ELR (cell line): ENCODE measurements around the gene PTPRA.
A peak's percentile ranks its signal among the peaks of the same experiment; 100 is the strongest.

Experiments
- DNase-seq: peaks from one replicate; pipeline ENCODE4 v3.0.0-alpha.2; 2015; ENCODE audit warnings: low read depth

PTPRA gene

DNA sequence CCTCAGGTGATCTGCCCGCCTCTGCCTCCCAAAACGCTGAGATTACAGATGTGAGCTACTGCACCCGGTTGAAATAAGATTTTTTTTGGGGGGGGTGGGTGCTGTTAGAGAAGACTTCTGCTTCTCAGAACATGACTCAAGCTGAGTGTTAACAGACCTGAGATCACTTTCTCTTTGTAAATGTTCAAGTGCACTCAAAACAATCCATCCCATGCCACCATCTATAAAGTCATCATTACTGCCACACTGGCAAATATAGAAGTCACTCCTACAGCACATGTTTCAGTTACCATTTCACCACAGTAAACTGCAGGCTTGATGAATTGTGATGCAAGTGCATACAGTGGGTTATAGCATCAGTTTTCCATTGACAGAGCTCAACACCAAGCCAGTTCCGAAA, 23.8 kb upstream of the PTPRA start:
- DNase-seq = no peak

DNA sequence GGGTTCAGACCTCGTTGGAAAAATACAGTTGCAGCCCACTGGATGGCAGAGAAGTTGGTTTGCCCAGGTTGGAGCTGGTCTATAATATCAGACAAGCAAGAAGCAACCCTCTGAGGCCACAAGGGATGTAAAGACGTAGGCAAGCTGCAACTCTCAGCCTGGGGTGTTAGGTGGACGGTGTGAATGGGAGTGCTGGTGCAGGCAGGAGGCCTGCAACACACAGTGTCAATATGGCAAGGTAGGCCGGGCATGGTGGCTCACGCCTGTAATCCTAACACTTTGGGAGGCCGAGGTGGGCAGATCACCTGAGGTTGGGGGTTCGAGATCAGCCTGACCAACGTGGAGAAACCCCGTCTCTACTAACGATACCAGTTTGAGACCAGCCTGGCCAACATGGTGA, 22.2 kb upstream of the PTPRA start:
- DNase-seq = no peak

DNA sequence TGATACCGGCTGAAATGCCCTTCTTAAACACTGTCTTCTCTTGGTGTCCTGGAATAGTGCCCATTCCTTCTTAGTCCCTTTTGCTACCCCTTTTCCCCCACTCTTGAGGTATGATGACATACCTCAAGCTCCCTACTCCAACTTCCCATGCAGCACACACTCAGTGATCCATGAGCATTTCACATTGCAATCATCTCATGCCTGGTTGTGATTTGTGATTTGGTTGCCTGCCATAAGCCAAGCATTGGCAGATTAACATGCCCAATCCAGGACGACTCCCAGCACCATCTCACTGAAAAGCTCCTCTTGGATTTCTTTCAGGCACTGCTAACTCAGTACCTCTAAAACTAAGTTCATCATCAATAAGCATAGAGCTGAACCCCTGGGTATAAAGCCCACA, 14.7 kb upstream of the PTPRA start:
- no peak for DNase-seq

DNA sequence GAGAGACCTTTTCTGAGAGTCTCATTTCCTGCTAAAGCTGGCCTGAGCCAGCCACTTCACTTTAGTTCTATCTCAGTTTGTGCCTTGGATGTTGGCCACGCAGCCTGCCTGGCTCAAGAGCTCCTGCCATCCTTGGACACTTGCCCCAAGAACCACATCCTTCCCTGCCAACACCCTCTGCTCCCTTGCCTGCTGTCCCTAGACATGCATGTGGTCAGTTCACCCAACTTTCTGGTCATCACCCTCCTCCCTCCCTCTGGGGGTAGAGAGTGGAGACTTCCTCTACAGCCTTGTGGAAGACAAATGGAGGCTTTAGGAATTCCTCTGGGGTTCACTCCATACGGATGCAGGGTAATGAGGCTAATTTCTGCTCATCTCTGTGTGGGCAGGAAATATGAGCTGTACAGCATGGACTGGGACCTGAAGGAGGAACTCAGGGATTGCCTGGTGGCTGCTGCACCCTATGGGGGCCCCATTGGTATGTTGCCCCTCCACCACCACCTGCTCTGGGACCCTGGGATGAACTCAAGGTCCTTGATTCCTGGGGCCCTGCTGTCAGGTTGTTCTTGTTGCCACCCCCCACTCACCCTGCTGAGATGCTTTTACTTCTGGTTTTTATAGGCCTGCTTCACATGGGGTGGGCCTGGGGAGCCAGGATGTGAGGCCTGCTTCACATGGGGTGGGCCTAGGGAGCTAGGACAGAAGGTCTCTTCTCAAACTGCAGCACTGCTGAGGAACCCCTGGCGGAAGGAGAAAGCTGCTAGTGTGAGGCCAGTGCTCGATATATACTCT, 13.8 kb upstream of the PTPRA start:
- no peak for DNase-seq

DNA sequence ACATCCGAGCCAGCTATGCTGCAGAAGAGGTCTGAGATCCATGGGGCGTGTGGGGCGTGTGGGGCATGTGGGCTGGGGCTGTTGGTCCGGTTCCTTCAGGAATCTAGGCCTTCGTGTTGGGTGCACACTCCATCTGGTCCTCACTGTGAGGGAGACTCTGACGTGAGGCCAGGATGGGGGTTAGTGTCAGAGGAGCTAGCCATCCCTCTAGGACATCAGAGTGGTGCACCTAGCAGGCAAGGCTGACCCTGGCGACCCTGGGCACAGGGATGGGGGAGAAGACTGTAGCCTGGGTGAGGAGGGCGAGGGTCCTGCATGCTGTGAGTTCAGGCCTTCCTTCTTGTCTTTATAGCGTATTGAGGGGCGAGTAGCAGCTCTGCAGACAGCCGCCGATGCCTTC, 8.7 kb upstream of the PTPRA start:
- no peak for DNase-seq

DNA sequence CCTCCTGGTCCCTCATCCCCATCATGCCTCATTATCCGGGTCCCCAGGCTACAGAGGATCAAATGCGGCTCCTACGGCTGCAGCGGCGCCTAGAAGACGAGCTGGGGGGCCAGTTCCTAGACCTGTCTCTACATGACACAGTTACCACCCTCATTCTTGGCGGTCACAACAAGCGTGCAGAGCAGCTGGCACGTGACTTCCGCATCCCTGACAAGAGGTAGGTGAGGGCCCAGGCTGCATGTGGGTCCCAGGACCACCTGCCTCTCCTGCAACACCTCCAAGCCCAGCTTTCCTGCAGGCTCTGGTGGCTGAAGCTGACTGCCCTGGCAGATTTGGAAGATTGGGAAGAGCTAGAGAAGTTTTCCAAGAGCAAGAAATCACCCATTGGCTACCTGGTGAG, 8.2 kb upstream of the PTPRA start:
- no peak for DNase-seq

DNA sequence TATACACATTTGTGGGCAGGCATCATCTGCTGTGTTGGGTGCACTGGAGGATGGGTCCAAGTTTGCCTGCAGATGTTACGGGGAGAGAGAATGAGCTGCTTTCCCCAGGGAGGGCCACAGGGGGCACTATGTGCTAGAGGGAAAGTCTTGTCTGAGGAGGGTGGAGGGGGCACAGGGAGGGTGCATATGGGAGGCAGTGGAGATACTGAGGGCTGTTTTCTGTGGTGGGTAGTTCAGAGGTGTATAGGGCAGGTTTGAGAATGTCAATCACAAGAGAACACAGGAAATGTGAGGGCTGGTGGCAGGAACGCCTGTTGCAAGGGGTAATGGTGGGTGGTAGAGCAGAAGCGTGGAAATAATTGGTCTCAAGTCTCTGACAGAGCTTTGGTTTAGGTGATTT, 7.7 kb upstream of the PTPRA start:
- DNase-seq = no peak

DNA sequence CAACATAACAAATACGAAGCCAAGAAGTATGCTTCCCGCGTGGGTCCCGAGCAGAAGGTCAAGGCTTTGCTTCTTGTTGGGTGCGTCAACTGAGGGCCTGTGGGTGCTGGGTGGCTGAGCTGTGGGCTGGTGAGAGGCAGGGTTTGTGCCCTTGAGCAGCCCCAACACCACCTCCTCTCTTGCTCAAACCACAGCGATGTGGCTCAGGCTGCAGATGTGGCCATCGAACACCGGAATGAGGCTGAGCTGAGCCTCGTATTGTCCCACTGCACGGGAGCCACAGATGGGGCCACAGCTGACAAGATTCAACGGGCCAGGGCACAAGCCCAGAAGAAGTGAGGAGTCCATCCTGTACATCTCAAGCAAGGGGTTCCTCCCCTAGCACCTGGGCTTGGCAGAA, 7.0 kb upstream of the PTPRA start:
- DNase-seq = no peak

DNA sequence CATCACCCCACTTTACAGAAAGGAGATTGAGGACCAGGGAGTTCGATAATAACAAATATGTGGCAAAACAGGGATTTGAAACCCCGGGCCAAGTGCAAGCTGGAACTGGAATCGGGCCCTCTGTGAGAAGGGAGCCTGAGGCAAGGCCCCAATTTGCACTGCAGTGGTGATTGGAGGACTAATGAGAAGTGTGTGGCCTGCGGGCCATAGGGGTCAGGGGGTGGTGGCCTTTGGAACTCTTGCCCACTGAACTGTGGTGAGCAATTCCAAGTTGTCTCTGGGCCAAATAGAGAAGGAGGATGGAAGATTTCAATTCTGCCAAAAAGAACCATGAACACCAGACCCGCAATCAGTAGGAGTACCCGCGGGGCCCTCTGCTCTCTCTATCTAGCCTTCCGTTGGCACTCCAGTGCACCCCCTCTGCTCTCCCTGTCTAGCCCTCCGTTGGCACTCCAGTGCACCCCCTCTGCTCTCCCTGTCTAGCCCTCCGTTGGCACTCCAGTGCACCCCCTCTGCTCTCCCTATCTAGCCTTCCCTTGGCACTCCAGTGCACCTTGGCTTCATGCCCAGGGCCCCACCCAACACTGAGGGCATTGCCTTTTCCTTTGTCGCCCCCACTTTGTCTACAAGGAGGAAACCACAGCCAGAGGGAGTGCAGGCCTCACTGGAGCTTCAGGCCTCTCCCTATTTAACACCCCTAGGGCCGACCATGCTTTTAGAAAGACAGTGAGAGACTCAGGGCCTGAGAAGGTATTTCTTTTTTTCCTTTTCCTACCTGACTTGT, 6.0 kb upstream of the PTPRA start:
- DNase-seq = no peak

DNA sequence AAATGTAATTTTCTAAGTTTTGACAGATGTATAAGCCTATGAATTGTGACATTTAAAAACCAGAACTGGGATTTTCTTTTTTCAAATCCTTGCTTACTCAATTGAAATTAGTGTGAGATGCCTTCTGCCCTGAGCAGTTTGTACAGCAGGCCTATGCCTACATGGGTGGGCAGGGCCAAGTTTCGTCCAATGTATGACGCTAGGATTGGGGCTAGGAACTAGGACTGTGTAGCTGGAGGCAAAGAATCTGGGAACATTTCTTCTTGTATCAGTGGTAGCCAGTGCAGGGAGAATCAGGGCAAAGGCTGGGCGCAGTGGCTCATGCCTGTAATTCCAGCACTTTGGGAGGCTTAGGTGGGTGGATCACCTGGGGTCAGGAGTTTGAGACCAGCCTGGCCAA, 3.9 kb upstream of the PTPRA start:
- DNase-seq = no peak

DNA sequence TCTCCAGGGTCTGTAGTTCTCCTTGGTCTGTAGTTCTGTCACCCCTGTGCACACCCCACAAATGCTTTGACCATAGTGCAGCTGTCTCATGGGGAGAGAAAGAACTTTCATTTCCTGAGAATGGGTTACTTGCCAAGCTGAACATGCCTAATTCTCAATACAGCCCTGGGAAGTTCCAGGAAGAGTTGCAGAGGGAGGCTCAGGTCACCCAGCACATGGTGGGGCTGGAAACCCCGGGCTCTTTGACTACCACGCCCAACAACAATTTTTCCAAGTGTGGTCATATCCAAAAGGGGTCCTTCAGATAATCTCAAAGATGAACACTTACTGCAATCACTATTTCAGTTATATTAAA, 2.2 kb upstream of the PTPRA start:
- DNase-seq = peak; percentile 18

DNA sequence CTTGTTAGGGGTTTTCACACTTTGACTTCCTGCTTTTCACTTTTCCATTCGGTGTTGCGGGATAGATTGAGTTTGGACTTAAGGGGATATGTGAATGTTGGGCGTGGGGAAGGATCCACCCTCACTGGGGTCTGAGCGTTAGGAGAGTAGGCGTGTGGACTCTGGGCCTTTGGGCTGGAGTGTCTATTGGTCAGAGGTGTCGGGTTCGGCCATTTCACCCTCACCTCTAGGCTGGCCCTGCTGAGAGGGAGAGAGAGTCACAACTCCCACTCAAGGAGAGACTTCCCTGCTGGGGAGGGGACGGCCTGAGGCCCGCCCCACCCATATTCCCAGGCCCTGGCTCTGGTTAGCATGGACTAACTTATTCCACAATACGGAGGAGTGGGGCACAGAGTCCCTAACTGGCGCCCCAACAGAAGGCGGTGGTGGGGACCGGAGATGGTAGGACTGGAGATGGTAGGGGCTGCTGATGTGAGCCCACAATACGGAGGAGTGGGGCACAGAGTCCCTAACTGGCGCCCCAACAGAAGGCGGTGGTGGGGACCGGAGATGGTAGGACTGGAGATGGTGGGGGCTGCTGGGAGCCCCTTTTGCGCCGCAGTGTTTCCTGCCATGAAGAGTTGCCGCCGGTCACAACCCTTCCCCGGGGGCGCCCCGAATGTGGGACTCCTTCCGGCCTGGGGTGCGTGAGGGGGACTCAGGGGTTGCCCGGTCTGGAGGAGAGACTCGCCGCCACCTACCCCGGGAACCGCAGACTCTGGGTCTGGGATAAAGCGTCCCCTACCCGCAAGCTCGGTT, 1.4 kb upstream of the PTPRA start:
- DNase-seq = no peak

DNA sequence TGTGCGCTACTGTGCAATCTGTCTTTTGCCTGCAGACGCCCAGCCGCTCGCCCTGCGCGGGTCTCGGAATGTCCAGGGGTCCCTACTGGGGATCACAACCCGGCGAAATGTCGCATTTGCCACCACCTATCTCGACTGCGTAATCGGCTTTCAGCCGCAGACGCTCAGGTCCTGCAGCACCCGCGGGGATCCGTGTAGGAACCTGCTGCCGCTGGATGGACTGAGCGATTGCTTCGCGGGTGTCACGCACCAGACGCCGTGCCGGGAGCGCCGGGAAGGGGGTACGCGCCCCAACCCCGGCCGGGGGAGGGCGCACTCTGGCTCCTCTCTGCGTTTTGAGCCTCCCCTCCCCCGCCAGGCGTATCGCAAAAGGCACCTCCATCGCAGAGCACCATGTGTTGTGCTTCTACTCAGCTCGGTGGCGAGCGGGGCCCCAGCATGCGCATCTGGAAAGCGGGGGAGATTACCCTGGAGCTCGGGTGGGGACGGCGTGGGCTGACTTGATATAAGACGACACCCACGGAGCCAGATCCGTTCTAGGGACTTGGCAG, 747 bp upstream of the PTPRA start:
- peak; percentile 75 for DNase-seq

DNA sequence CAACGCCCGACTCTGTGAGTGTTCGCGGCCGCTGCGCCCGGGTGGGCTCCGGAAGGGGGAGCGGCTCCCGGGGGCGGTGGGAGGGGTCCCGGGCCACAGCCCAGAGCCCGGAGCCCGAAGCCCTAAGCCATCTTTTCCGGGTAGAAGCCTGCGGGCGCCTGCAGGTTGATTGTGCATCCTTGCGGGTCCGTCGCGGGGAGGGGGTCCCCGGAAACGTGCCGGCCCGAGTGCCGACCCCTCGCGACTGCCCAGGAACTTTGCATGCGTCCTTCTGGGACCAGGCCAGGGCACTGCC, 413 bp downstream of the PTPRA start:
- peak; percentile 69 for DNase-seq

DNA sequence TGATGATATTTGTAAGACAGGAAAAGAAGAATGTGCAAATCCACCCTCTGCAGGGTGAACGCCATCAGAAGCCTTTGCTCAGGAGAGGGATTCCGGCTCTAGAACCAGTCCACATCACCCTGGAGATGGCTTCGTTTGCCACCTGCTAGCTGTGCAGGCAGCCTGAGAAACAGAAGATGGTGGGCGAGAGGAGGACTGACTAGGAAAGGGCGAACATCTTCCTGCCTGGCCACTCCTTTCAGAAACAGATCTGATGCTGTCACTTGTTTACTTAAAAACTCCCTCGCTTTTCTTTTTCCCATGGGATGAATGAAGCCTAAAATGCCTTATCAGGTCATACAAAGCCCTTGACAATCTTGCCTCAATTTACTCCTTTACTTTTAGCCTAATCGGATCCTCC, 1.2 kb downstream of the PTPRA start:
- peak; percentile 47 for DNase-seq

DNA sequence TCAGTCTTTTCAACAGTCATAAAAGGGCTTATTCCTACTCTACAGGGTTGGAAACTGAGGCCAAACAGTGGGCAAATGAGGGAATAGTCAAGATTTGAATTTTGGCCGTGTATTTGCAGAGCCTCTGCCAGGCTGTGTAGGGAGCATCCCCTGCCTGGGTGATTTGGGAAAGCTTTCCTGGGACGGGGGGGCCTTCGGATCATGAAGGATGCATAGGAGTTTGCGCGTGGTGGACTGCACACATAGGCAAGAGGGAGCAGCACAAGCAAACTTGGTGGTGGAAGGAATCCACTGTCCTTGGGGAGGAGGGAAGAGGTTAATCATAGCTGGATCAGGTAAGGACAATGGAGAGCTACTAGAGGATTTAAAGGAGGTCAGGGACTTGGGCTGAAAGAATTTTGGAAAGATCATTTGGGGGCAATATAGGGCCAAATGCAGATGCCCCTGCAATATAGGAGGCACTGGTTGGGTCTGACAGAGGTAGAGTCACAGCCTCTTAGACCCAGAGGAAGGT, 2.5 kb downstream of the PTPRA start:
- DNase-seq = no peak

DNA sequence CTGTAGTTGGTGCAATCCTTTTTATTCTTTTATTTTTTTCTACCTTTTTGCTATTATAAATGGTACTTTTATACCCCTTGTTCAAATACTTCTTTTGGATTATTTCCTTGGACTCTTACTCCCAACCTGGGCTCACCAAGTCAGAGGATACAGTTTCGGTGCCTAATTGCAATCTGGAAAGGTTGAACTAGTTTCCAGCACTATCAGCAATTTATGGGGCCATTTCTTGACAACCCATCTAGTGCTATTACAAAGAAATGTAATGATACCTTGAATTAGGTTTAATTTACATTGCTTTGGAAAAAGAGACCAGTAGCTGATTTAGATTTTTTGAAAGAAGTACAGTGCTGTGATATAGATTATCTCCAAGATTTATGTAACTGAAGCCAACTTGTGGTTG, 5.2 kb downstream of the PTPRA start:
- no peak for DNase-seq

DNA sequence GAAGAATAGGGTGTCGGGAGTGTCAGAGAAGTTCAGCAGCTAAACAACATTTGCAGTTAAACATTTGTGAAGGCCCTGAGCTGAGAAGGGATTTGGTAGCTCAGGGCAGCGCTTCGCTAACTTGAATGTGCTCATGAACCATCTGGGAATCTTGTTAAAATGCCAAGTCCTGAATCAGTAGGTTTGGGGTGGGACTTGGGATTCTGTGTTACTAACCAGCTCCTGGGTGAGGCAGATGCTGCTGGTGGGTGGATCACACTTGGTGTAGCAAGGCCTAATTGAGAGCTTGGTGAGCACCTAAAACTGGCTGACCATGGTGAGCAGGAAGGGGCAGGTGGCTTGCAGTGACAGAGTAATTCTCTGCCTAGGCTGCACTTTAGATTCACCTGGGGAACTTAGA, 5.9 kb downstream of the PTPRA start:
- peak; percentile 74 for DNase-seq

DNA sequence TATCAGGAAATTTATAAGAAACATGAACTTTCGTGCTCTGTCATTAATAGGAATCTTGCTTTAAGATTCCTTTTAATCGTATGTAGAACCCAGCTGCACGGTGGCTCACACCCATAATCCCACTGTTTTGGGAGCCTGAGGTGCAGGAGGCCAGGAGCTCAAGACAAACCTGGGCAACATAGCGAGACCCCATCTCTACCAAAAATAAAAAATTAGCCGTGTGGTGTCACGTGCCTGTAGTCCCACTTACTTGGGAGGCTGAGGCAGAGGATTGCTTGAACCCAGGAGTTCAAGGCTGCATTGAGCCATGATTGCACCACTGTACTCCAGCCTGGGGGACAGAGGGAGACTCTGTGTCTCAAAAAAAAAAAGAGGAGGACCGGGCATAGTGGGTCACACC, 7.4 kb downstream of the PTPRA start:
- no peak for DNase-seq

DNA sequence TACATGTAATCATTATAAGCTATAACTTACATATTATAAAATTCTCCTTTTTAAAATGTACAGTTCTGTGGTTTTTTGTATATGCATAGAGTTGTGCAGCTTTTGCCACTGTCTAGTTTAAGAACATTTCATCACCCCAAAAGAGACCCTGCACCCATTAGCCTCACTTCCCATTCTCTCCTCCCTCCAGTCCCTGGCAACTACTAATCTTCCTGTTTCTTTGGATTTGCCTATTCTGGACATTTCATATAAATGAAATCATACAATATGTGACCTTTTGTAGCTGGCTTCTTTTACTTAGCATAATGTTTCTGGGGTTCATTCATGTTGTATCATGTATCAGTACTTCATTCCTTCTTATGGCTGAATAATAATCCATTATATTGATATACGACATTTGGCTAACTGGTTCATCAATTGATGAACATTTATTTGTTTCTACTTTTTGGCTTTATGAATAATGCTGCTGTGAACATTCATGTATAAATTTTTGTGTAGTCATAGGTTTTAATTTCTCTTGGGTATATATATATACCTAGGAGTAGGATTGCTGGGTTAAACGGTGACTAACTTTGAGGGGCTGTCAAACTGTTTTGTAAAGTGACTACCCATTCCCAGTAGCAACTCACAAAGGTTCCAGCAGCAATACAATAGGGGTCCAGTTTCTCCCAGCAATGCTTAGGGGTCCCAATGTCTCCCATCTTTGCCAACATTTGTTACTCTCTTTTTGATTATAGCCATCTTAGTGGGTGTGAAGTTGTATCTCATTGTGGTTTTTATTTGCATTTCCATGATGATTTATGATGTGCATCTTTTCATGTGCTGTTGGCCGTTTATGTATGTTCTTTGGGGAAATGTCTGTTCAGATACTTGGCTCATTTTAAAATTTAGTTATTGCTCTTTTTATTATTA, 10.7 kb downstream of the PTPRA start:
- DNase-seq = no peak

DNA sequence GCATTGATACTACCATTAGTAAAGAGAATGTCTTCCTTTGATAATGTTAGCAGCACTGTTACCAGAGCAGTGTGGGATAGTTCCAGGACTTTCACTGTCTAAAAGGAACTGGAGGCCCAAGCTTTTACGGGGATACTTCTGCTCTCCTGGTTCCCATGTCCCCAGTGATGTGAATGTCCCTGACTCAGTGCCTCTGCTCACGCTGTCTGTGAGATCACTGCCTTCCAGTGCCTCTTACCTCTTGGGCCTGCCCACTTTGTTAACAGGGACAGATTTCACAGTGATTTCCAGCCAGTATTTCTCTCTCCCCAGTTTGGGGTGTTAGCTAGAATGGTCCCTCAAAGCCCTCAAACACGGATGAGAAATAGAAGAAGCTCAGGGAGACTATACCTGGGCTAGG, 14.4 kb downstream of the PTPRA start:
- no peak for DNase-seq
